ENCODE data around the gene ATP2B3. TPM values are rescaled to one million over a fixed set of nuclear protein-coding genes. Genes with fewer than 3 reads are reported as not detected.

Gene ATP2B3
- total RNA-seq (2012; rRNA removed) (under 0.01 TPM in 1 of 2 replicates, not detected in the other), polyA plus RNA-seq (2012; rRNA removed) (0.03 and 0.06 TPM in 2 replicates), Bru-seq, nascent RNA (percentile 14 among the genes with signal in this experiment), BruChase-seq, experiment 1, labeled RNA remaining after a 6-hour chase (percentile 25 among the genes with signal in this experiment), BruChase-seq, experiment 2, labeled RNA remaining after a 2-hour chase (percentile 27 among the genes with signal in this experiment)
- 0.03 TPM in 1 of 2 replicates, not detected in the other for polyA plus RNA-seq (2012; cell fraction: cytosol; rRNA removed)
- 0.26 and 0.38 TPM in 2 replicates for polyA plus RNA-seq (2012; cell fraction: nucleus; rRNA removed; ENCODE audit: low replicate concordance)
- long read RNA-seq, result 0 reads

- no peak within 1 kb of the TSS for H4K8ac ChIP-seq (ENCODE audit: low read depth in 2 of 2, low read length in 2 of 2)
- H3K36me3 ChIP-seq (ENCODE audit: control insufficient read depth, insufficient read depth, low read length), result no peaks in the 10 kb centered on the region
- no peak within 1 kb of the TSS for H2AFZ ChIP-seq (replicated peaks; ENCODE audit: low read length, poor library complexity)
- H4K91ac ChIP-seq (ENCODE audit: insufficient read depth, low read depth, low read length), result no peak within 1 kb of the TSS
- no peak within 1 kb of the TSS for H3K4ac ChIP-seq (ENCODE audit: low read depth, low read length)
- H2AK9ac ChIP-seq (replicated peaks; ENCODE audit: low read depth, low read length, poor library complexity), result no peak within 1 kb of the TSS
- H4K20me1 ChIP-seq (ENCODE audit: insufficient read depth, low read length), result no peaks in the 10 kb centered on the region
- no peak within 1 kb of the TSS for H3K9ac ChIP-seq (ENCODE audit: low read depth, low read length)
- no peak for ATAC-seq (ENCODE audit: low read depth)
- H3K9me3 ChIP-seq (ENCODE audit: control insufficient read depth, insufficient read depth, low read length), result no peaks in the 10 kb centered on the region
- no TSS peak for BruUV-seq (replicated peaks)
- TF ChIP-seq MAFK (IDR thresholded peaks at IDR 0.05; ENCODE audit: low read depth, low read length), result no peak
- TF ChIP-seq MAZ (IDR thresholded peaks at IDR 0.05; ENCODE audit: borderline replicate concordance, low read depth, low read length), result no peak
- H3K27me3 ChIP-seq (ENCODE audit: control insufficient read depth, insufficient read depth, low read length), result peaks cover 27% of the 10 kb centered on the region
- dilution Hi-C loops (cut with HindIII; ENCODE audit: low sequenced_read_pairs, unreplicated experiment), result no loop called here
- POLR2A ChIA-PET (ENCODE audit: unreplicated experiment), result no interaction called here
- DNase-seq, result no peak
- H3K4me3 ChIP-seq (ENCODE audit: insufficient read depth, low read depth, low read length), result no peak within 1 kb of the TSS
- H4K5ac ChIP-seq (ENCODE audit: low read depth, low read length), result no peak within 1 kb of the TSS
- no peak within 1 kb of the TSS for H3K18ac ChIP-seq (ENCODE audit: low read depth, low read length)
- H3K56ac ChIP-seq (ENCODE audit: extremely low read depth, insufficient read depth, low read length), result no peak within 1 kb of the TSS
- H3K4me2 ChIP-seq (ENCODE audit: low read depth, low read length), result no peak within 1 kb of the TSS
- H3K23ac ChIP-seq (ENCODE audit: low read depth, low read length), result no peak within 1 kb of the TSS
- CTCF ChIA-PET, result no interaction called here
- no peak within 1 kb of the TSS for H3K27ac ChIP-seq (ENCODE audit: insufficient read depth, low read length)
- no peak within 1 kb of the TSS for H2BK5ac ChIP-seq (ENCODE audit: low read depth, low read length, poor library complexity, severe bottlenecking)
- H2AK5ac ChIP-seq (ENCODE audit: low read depth, low read length), result no peak within 1 kb of the TSS
- H2BK120ac ChIP-seq (ENCODE audit: low read depth, low read length), result no peak within 1 kb of the TSS
- in situ Hi-C loops (cut with MboI; ENCODE audit: low sequenced_read_pairs), result no loop called here
- intact Hi-C loops (cut with micrococcal nuclease), result no loop called here
- peaks cover 2% of the 10 kb centered on the region; the same call in 1 of the 2 replicates for H3K4me1 ChIP-seq (ENCODE audit: control insufficient read depth, insufficient read depth, low read length)
- H2BK15ac ChIP-seq (ENCODE audit: low read depth, low read length), result no peak within 1 kb of the TSS
- no peak within 1 kb of the TSS for H2BK20ac ChIP-seq (ENCODE audit: low read depth, low read length)
- no peaks in the 10 kb centered on the region for H3K79me1 ChIP-seq (ENCODE audit: low read depth in 1 of 2, low read length in 2 of 2)
- 23% methylated on average over 6 of the region's 50 CpGs; no CpG with 5 or more reads in 1 of the 2 experiments for WGBS, 2 experiments (ENCODE audit: extremely low coverage in 2 of 2, insufficient read length in 1 of 2)
- H3K9me1 ChIP-seq (ENCODE audit: insufficient read depth, low read length), result no peaks in the 10 kb centered on the region; the same call in 1 of the 2 replicates
- H3K14ac ChIP-seq (replicated peaks; ENCODE audit: low read depth, low read length), result no peak within 1 kb of the TSS
Observed at GRCh38 chrX:153517423-153517822, at the start of gene ATP2B3. ATP2B3 (plus strand) TSS chrX:153517642; CDS start chrX:153536248, 18,606 bp downstream.
